NCI-H2107 treated with DMSO at 0.1 percent for 48 hours (cell line): Measurements from ENCODE around the gene PACSIN1.

ENCODE experiments used
- DNase-seq: peaks from one replicate; lab custom pipeline; 2025; ENCODE audit not compliant: unreplicated experiment; lab: John Stamatoyannopoulos, UW

PACSIN1 gene

GRCh38 chr6:34578445-34579262 is 112.8 kb downstream of the PACSIN1 start:
- no peak for DNase-seq

GRCh38 chr6:34580707-34581560 is 115.1 kb downstream of the PACSIN1 start:
- DNase-seq, result no peak

- no peak for DNase-seq
Measured at GRCh38 chr6:34581561-34581920, 115.7 kb downstream of the PACSIN1 start.

GRCh38 chr6:34583461-34583860 is 117.6 kb downstream of the PACSIN1 start:
- no peak for DNase-seq

- no peak for DNase-seq
Measured at GRCh38 chr6:34583861-34584604, 118.2 kb downstream of the PACSIN1 start.

- no peak for DNase-seq
Measured at GRCh38 chr6:34584694-34585093, 118.8 kb downstream of the PACSIN1 start.
